ENCODE results near the gene MC4R. TPM values are rescaled to one million over a fixed set of nuclear protein-coding genes. Genes with fewer than 3 reads are reported as not detected.

The MC4R gene
- total RNA-seq, 2 experiments from 2014 or later: not detected

GRCh38 chr18:60391571-60392226, 19.1 kb upstream of the MC4R start:
- no peaks in the 10 kb centered on the region for H3K27me3 Mint-ChIP-seq
- no peak overlapping the region for H3K4me3 Mint-ChIP-seq
- no peak for ATAC-seq
- TF ChIP-seq CTCF (IDR thresholded peaks at IDR 0.05): no peak
- H3K4me1 Mint-ChIP-seq (ENCODE audit: low read depth): no peaks in the 10 kb centered on the region
- POLR2A ChIA-PET: no interaction called here
- H3K27ac Mint-ChIP-seq: no peak overlapping the region
- no peak for DNase-seq
- no peaks in the 10 kb centered on the region for H3K9me3 Mint-ChIP-seq
- intact Hi-C loops (cut with micrococcal nuclease): no loop called here
- CTCF ChIA-PET: no interaction called here
- no peaks in the 10 kb centered on the region for H3K36me3 Mint-ChIP-seq (ENCODE audit: low read depth)

- CTCF ChIA-PET: no interaction called here
- ATAC-seq: no peak
- H3K27ac Mint-ChIP-seq: no peak overlapping the region
- H3K36me3 Mint-ChIP-seq (ENCODE audit: low read depth): no peaks in the 10 kb centered on the region
- POLR2A ChIA-PET: no interaction called here
- intact Hi-C loops (cut with micrococcal nuclease): no loop called here
- no peaks in the 10 kb centered on the region for H3K4me1 Mint-ChIP-seq (ENCODE audit: low read depth)
- H3K9me3 Mint-ChIP-seq: no peaks in the 10 kb centered on the region
- TF ChIP-seq CTCF (IDR thresholded peaks at IDR 0.05): no peak
- H3K4me3 Mint-ChIP-seq: no peak overlapping the region
- no peak for DNase-seq
- H3K27me3 Mint-ChIP-seq: no peaks in the 10 kb centered on the region
Observed at GRCh38 chr18:60389314-60389713, 16.7 kb upstream of the MC4R start.

- TF ChIP-seq CTCF (IDR thresholded peaks at IDR 0.05): no peak
Observed at GRCh38 chr18:60385693-60386092, 13.1 kb upstream of the MC4R start.

GRCh38 chr18:60383893-60384292, 11.3 kb upstream of the MC4R start:
- Mint-ChIP-seq H3K9me3 (no peaks in the 10 kb centered on the region), H3K27me3 (no peaks in the 10 kb centered on the region), H3K4me1 (ENCODE audit: low read depth) (no peaks in the 10 kb centered on the region), H3K36me3 (ENCODE audit: low read depth) (no peaks in the 10 kb centered on the region), H3K4me3 (no peak overlapping the region), H3K27ac (no peak overlapping the region)
- DNase-seq (no peak), ATAC-seq (no peak)
- intact Hi-C loops (cut with micrococcal nuclease): no loop called here
- POLR2A ChIA-PET: no interaction called here
- CTCF ChIA-PET: no interaction called here
- no peak for TF ChIP-seq CTCF (IDR thresholded peaks at IDR 0.05)

More at GRCh38 chr18:60385693-60386092, 13.1 kb upstream of the MC4R start:
- intact Hi-C loops (cut with micrococcal nuclease): no loop called here
- Mint-ChIP-seq H3K36me3 (ENCODE audit: low read depth) (no peaks in the 10 kb centered on the region), H3K4me3 (no peak overlapping the region), H3K27ac (no peak overlapping the region), H3K9me3 (no peaks in the 10 kb centered on the region), H3K27me3 (no peaks in the 10 kb centered on the region), H3K4me1 (ENCODE audit: low read depth) (no peaks in the 10 kb centered on the region)
- POLR2A ChIA-PET: no interaction called here
- ATAC-seq: no peak
- no peak for DNase-seq
- CTCF ChIA-PET: no interaction called here

- Mint-ChIP-seq H3K9me3 (no peaks in the 10 kb centered on the region), H3K36me3 (ENCODE audit: low read depth) (no peaks in the 10 kb centered on the region), H3K27me3 (no peaks in the 10 kb centered on the region), H3K27ac (no peak overlapping the region), H3K4me1 (ENCODE audit: low read depth) (no peaks in the 10 kb centered on the region), H3K4me3 (no peak overlapping the region)
- ATAC-seq (no peak), DNase-seq (no peak)
- intact Hi-C loops (cut with micrococcal nuclease): no loop called here
- POLR2A ChIA-PET: no interaction called here
- no peak for TF ChIP-seq CTCF (IDR thresholded peaks at IDR 0.05)
- CTCF ChIA-PET: no interaction called here
Observed at GRCh38 chr18:60377778-60378469, 5.3 kb upstream of the MC4R start.
